Mesenchymal stem cell (in vitro differentiated cells and primary cell): Measurements from ENCODE around the gene SCAF1.

ENCODE experiments used
- DNase-seq: peaks from one replicate; pipeline ENCODE4 v3.0.0-alpha.2; 2013
- H2AFZ ChIP-seq: one replicate; pipeline ENCODE4 v1.6.1; 2013; ENCODE audit warnings: low read depth, mild to moderate bottlenecking, control low read depth, inconsistent platforms, low read length, moderate library complexity
- H2AK5ac ChIP-seq: 2 replicates; pipeline ENCODE4 v1.6.1; 2013; ENCODE audit warnings: low read length, moderate library complexity, mild to moderate bottlenecking, inconsistent platforms; ENCODE audit not compliant: severe bottlenecking
- H2BK120ac ChIP-seq: one replicate; pipeline ENCODE4 v1.6.1; 2013; ENCODE audit warnings: low read depth, mild to moderate bottlenecking, inconsistent platforms, low read length, moderate library complexity
- H2BK12ac ChIP-seq, 2 experiments: one replicate each; pipeline ENCODE4 v1.6.1; 2013; ENCODE audit warnings: inconsistent platforms in 2 of 2, low read length in 2 of 2, mild to moderate bottlenecking in 2 of 2, moderate library complexity in 2 of 2, control low read depth in 1 of 2
- H2BK15ac ChIP-seq: one replicate; pipeline ENCODE4 v1.6.1; 2013; ENCODE audit warnings: mild to moderate bottlenecking, low read depth, inconsistent platforms; ENCODE audit not compliant: poor library complexity, severe bottlenecking
- H2BK5ac ChIP-seq: 2 replicates; pipeline ENCODE4 v1.6.1; 2013; ENCODE audit warnings: low read depth, mild to moderate bottlenecking, low read length, control low read depth, inconsistent platforms; ENCODE audit not compliant: poor library complexity, severe bottlenecking
- H3K14ac ChIP-seq, 2 experiments: one replicate each; pipeline ENCODE4 v1.6.1; 2013; ENCODE audit warnings: inconsistent platforms in 2 of 2, low read length in 2 of 2, control low read depth in 1 of 2, mild to moderate bottlenecking in 1 of 2, moderate library complexity in 1 of 2
- H3K18ac ChIP-seq, 2 experiments: one replicate each; pipeline ENCODE4 v1.6.1; 2013; ENCODE audit warnings: inconsistent platforms in 2 of 2, low read length in 2 of 2, control low read depth in 1 of 2, low read depth in 1 of 2, mild to moderate bottlenecking in 1 of 2
- H3K23ac ChIP-seq, 2 experiments: one replicate each; pipeline ENCODE4 v1.6.1; 2013; ENCODE audit warnings: inconsistent platforms in 2 of 2, low read length in 2 of 2, mild to moderate bottlenecking in 2 of 2, moderate library complexity in 2 of 2, control low read depth in 1 of 2
- H3K27ac ChIP-seq: 2 replicates; pipeline ENCODE4 v1.5.1; 2013; ENCODE audit warnings: mild to moderate bottlenecking, moderate library complexity, low read length, control low read depth, inconsistent platforms; ENCODE audit not compliant: poor library complexity, severe bottlenecking
- H3K27me3 ChIP-seq, 2 experiments: 2 replicates each; pipeline versions ENCODE4 v1.6.1 to v1.7.0; 2013; ENCODE audit warnings: low read length in 2 of 2, mild to moderate bottlenecking in 2 of 2, moderate library complexity in 2 of 2, control low read depth in 1 of 2, inconsistent platforms in 1 of 2; ENCODE audit not compliant: control insufficient read depth in 1 of 2, insufficient read depth in 1 of 2
- H3K36me3 ChIP-seq, 2 experiments: 2 replicates each; pipeline versions ENCODE4 v1.6.1 to v1.7.0; 2013; ENCODE audit warnings: low read length in 2 of 2, control low read depth in 1 of 2, inconsistent platforms in 1 of 2, low read depth in 1 of 2, mild to moderate bottlenecking in 1 of 2; ENCODE audit not compliant: insufficient read depth in 2 of 2, control insufficient read depth in 1 of 2
- H3K4ac ChIP-seq, 2 experiments: one replicate each; pipeline ENCODE4 v1.6.1; 2013; ENCODE audit warnings: inconsistent platforms in 2 of 2, low read length in 2 of 2, mild to moderate bottlenecking in 2 of 2, moderate library complexity in 2 of 2, control low read depth in 1 of 2, low read depth in 1 of 2
- H3K4me1 ChIP-seq: 2 replicates; pipeline ENCODE4 v1.6.1; 2013; ENCODE audit warnings: low read depth, low read length, control low read depth; ENCODE audit not compliant: control insufficient read depth, insufficient read depth
- H3K4me2 ChIP-seq: 2 replicates; pipeline ENCODE4 v1.6.1; 2013; ENCODE audit warnings: low read length, mild to moderate bottlenecking, inconsistent platforms; ENCODE audit not compliant: poor library complexity, severe bottlenecking
- H3K4me3 ChIP-seq, 2 experiments: 2 replicates each; pipeline versions ENCODE4 v1.5.1 to v1.7.0; 2013; ENCODE audit warnings: low read length in 2 of 2, mild to moderate bottlenecking in 2 of 2, control low read depth in 1 of 2, low read depth in 1 of 2; ENCODE audit not compliant: insufficient read depth in 1 of 2
- H3K79me1 ChIP-seq: replicated peaks from 2 replicates; pipeline ENCODE4 v1.6.1; 2013; ENCODE audit warnings: mild to moderate bottlenecking, control low read depth, low read length, inconsistent platforms; ENCODE audit not compliant: poor library complexity, severe bottlenecking
- H3K9ac ChIP-seq: 2 replicates; pipeline ENCODE4 v1.7.0; 2013; ENCODE audit warnings: mild to moderate bottlenecking, low read length, moderate library complexity
- H3K9me3 ChIP-seq: 2 replicates; pipeline ENCODE4 v1.7.0; 2013; ENCODE audit warnings: mild to moderate bottlenecking, low read length; ENCODE audit not compliant: control insufficient read depth
- H4K8ac ChIP-seq: one replicate; pipeline ENCODE4 v1.6.1; 2013; ENCODE audit warnings: inconsistent platforms, mild to moderate bottlenecking, low read length, moderate library complexity
- H4K91ac ChIP-seq: one replicate; pipeline ENCODE4 v1.6.1; 2013; ENCODE audit warnings: mild to moderate bottlenecking, low read length, inconsistent platforms
- WGBS: methylation state at CpG from one replicate; pipeline ENCODE4 v1.1.7; 2013; ENCODE audit warnings: mixed read lengths; 5-methylcytosine and 5-hydroxymethylcytosine counted together

Gene SCAF1

GRCh38 chr19:49687150-49687549 is 45.1 kb downstream of the SCAF1 start:
- no peak overlapping the region for H3K14ac ChIP-seq
- H3K4me3 ChIP-seq, result no peak overlapping the region
- H2BK12ac ChIP-seq, result no peak overlapping the region
- H3K23ac ChIP-seq, result no peak overlapping the region
- no peak overlapping the region for H3K4me2 ChIP-seq
- H3K27ac ChIP-seq, result no peak overlapping the region
- 92% methylated on average over 11 of the region's 12 CpGs for WGBS
- peaks cover 21% of the 10 kb centered on the region for H3K4me1 ChIP-seq
- DNase-seq, result no peak
- H3K18ac ChIP-seq, result no peak overlapping the region
- no peak overlapping the region for H2AK5ac ChIP-seq
- no peak overlapping the region for H2BK15ac ChIP-seq
- no peak overlapping the region for H3K9ac ChIP-seq
- peaks cover 23% of the 10 kb centered on the region for H3K79me1 ChIP-seq
- no peaks in the 10 kb centered on the region for H3K27me3 ChIP-seq
- H2BK5ac ChIP-seq, result no peak overlapping the region
- no peak overlapping the region for H3K4ac ChIP-seq
- H3K9me3 ChIP-seq, result no peaks in the 10 kb centered on the region
- H2BK120ac ChIP-seq, result no peak overlapping the region
- H3K36me3 ChIP-seq, result peaks cover 48 to 64% of the 10 kb centered on the region in 2 experiments
- no peak overlapping the region for H2AFZ ChIP-seq
- no peak overlapping the region for H4K91ac ChIP-seq
- no peak overlapping the region for H4K8ac ChIP-seq

GRCh38 chr19:49687566-49688316 is 45.7 kb downstream of the SCAF1 start:
- H3K27me3 ChIP-seq, result no peaks in the 10 kb centered on the region
- H2BK12ac ChIP-seq, result no peak overlapping the region
- no peaks in the 10 kb centered on the region for H3K9me3 ChIP-seq
- peaks cover 43 to 59% of the 10 kb centered on the region in 2 experiments for H3K36me3 ChIP-seq
- H3K18ac ChIP-seq, result no peak overlapping the region
- no peak overlapping the region for H2BK5ac ChIP-seq
- H3K4ac ChIP-seq, result no peak overlapping the region
- H2AK5ac ChIP-seq, result no peak overlapping the region
- H3K4me1 ChIP-seq, result peaks cover 21% of the 10 kb centered on the region
- H3K79me1 ChIP-seq, result peaks cover 26% of the 10 kb centered on the region
- H3K4me2 ChIP-seq, result no peak overlapping the region
- DNase-seq, result no peak
- no peak overlapping the region for H3K9ac ChIP-seq
- H3K27ac ChIP-seq, result no peak overlapping the region
- no peak overlapping the region for H4K91ac ChIP-seq
- no peak overlapping the region for H4K8ac ChIP-seq
- no peak overlapping the region for H2AFZ ChIP-seq
- no peak overlapping the region for H2BK15ac ChIP-seq
- WGBS, result 80% methylated on average over 20 of the region's 26 CpGs
- no peak overlapping the region for H3K4me3 ChIP-seq
- H2BK120ac ChIP-seq, result no peak overlapping the region
- H3K14ac ChIP-seq, result no peak overlapping the region
- no peak overlapping the region for H3K23ac ChIP-seq

DNA sequence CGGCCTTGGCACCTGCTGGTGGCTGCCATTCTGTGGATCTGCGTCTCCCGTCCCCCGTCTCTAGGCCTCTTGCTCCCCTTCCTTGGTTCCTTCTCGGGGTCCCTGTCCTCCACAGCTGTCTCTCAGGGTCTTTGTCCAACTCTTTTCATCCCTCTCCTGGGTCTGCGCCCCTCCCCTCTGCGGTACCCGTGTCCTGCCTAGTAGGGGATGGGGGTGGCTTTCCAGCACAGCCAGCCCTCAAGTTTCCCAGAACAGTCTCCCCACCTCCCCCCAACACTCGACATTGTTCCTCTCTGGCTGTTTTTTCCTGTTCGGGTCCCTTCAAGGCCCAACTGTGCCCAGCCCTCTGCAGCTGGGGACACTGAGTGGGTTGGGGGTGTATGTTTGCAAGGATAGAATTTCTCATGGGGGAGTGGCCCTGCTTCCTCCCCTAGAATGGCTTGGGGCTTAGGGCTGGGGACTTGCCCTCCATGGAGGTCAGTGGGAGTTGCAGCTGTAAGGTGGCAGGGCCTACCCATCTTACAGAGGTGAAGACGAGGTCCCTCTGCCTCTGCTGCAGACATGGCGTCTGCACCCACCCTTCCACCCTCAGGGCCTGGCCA is 46.6 kb downstream of the SCAF1 start:
- H3K27ac ChIP-seq, result no peak overlapping the region
- no peak overlapping the region for H3K14ac ChIP-seq
- H2AFZ ChIP-seq, result no peak overlapping the region
- no peaks in the 10 kb centered on the region for H3K9me3 ChIP-seq
- no peak overlapping the region for H2AK5ac ChIP-seq
- no peak overlapping the region for H2BK12ac ChIP-seq
- H3K4me2 ChIP-seq, result no peak overlapping the region
- no peak for DNase-seq
- H3K27me3 ChIP-seq, result no peaks in the 10 kb centered on the region
- 91% methylated on average over 10 of the region's 12 CpGs for WGBS
- no peak overlapping the region for H3K4ac ChIP-seq
- H3K36me3 ChIP-seq, result peaks cover 38 to 58% of the 10 kb centered on the region in 2 experiments
- H2BK5ac ChIP-seq, result no peak overlapping the region
- H4K91ac ChIP-seq, result no peak overlapping the region
- no peak overlapping the region for H3K23ac ChIP-seq
- no peak overlapping the region for H3K18ac ChIP-seq
- H4K8ac ChIP-seq, result no peak overlapping the region
- H3K79me1 ChIP-seq, result peaks cover 26% of the 10 kb centered on the region
- H3K4me3 ChIP-seq, result no peak overlapping the region
- no peak overlapping the region for H3K9ac ChIP-seq
- H2BK120ac ChIP-seq, result no peak overlapping the region
- no peak overlapping the region for H2BK15ac ChIP-seq
- peaks cover 21% of the 10 kb centered on the region for H3K4me1 ChIP-seq
